Left lung (tissue), 10 donors: ENCODE measurements around the gene MAGEA3. TPM values are rescaled to one million over a fixed set of nuclear protein-coding genes. Genes with fewer than 3 reads are reported as not detected.

Experiments
- ATAC-seq: fragments of 200-7000 bp; cut with Tn5 transposase; one replicate; pipeline ENCODE4 v1.9.1; 2020; ENCODE audit warnings: moderate library complexity
- DNase-seq, 4 donors: peaks; one replicate each; pipeline ENCODE4 v3.0.0-alpha.2; 2013 to 2020
- H3K27ac ChIP-seq, 2 donors: fragments of 200-600 bp; sonication (generic) in 1 of 2; one replicate each; pipeline versions ENCODE4 v1.5.0 to v1.8.0; 2020 to 2021
- H3K27me3 ChIP-seq, 2 donors: fragments of 200-600 bp; sonication (generic) in 1 of 2; one replicate each; pipeline versions ENCODE4 v1.5.0 to v1.8.0; 2020 to 2021
- H3K36me3 ChIP-seq, 2 donors: fragments of 200-600 bp; sonication (generic) in 1 of 2; one replicate each; pipeline versions ENCODE4 v1.5.0 to v1.8.0; 2020 to 2021
- H3K4me1 ChIP-seq, 2 donors: fragments of 200-600 bp; one replicate each; pipeline ENCODE4 v1.8.0; 2021
- H3K4me3 ChIP-seq, 2 donors: fragments of 200-600 bp; sonication (generic) in 1 of 2; one replicate each; pipeline versions ENCODE4 v1.5.0 to v1.8.0; 2020 to 2021; ENCODE audit warnings: mild to moderate bottlenecking in 1 of 2
- H3K9me3 ChIP-seq, 2 donors: fragments of 200-600 bp; sonication (generic) in 1 of 2; one replicate each; pipeline versions ENCODE4 v1.5.0 to v1.8.0; 2020 to 2021
- CTCF ChIP-seq, 2 donors: fragments of 200-600 bp; sonication (generic) in 1 of 2; IDR thresholded peaks; one replicate each; pipeline versions ENCODE4 v1.5.0 to v1.8.0; 2021; ENCODE audit warnings: antibody characterized with exemption in 2 of 2
- intact Hi-C, 2 donors: fragments of 100-400 bp; cut with DNase I; formaldehyde crosslinking; loops; one replicate each; pipeline versions ENCODE4 v1.11.2 to v1.14.2; 2022
- polyA plus RNA-seq, 6 donors: library from polyadenylated mRNA; unstranded; fragments of 120-200 nt; gene quantifications; one replicate each; pipeline ENCODE4 v1.2.1, GENCODE V29; 2013; ENCODE audit not compliant: insufficient read length in 6 of 6
- total RNA-seq, 2 donors: library from RNA; stranded (reverse); fragmentation: NEBNext Ultra II Directional; extraction: Animal tissue kit (Norgen Biotek cat#: 25700); gene quantifications; one replicate each; pipeline ENCODE4 v1.2.1, GENCODE V29; 2021
- donor health status: DM: no; HTN: yes; CAD: no.
- donor health status: DM: no; HTN: no; CAD: no.

The MAGEA3 gene
- total and polyA plus RNA-seq, 8 donors, result not detected

- H3K27me3 ChIP-seq, result no peaks in the 10 kb centered on the region
- H3K36me3 ChIP-seq, result no peaks in the 10 kb centered on the region
- H3K9me3 ChIP-seq, result no peaks in the 10 kb centered on the region
- H3K27ac ChIP-seq, result no peak overlapping the region
- ATAC-seq, result no peak
- TF ChIP-seq CTCF (IDR thresholded peaks at IDR 0.05), result no peak
- H3K4me1 ChIP-seq, result no peaks in the 10 kb centered on the region
- DNase-seq, result no peak
- H3K4me3 ChIP-seq, result no peak overlapping the region
- intact Hi-C loops, result no loop called here
Observed at GRCh38 chrX:152738560-152738959, 40.0 kb downstream of the MAGEA3 start.

Other genes with a start within 250 kb of the MAGEA3 start
- gene GABRA3, start 247.5 kb upstream of the MAGEA3 start, total RNA-seq, result not detected
- under 1 TPM; 0.27 to 1.00 (median 0.51) TPM for gene GABRA3, start 247.5 kb upstream of the MAGEA3 start, polyA plus RNA-seq
- gene GABRQ, start 60.9 kb upstream of the MAGEA3 start, total RNA-seq, result not detected
- gene GABRQ, start 60.9 kb upstream of the MAGEA3 start, polyA plus RNA-seq, result 1 to 10 TPM in 1 of 6 donors, under 1 TPM in 5; 0.63 to 1.1 (median 0.88) TPM
- gene CSAG2, start 10.5 kb downstream of the MAGEA3 start, total RNA-seq, result not detected
- not detected for gene CSAG2, start 10.5 kb downstream of the MAGEA3 start, polyA plus RNA-seq
- gene MAGEA2B, start 15.8 kb downstream of the MAGEA3 start, total RNA-seq, result not detected
- not detected for gene MAGEA2B, start 15.8 kb downstream of the MAGEA3 start, polyA plus RNA-seq
- gene CSAG1, start 34.9 kb downstream of the MAGEA3 start, total RNA-seq, result not detected
- gene CSAG1, start 34.9 kb downstream of the MAGEA3 start, polyA plus RNA-seq, result not detected
- gene MAGEA12, start 35.0 kb downstream of the MAGEA3 start, total RNA-seq, result not detected
- not detected for gene MAGEA12, start 35.0 kb downstream of the MAGEA3 start, polyA plus RNA-seq
- not detected for gene MAGEA2, start 55.0 kb downstream of the MAGEA3 start, total RNA-seq
- not detected for gene MAGEA2, start 55.0 kb downstream of the MAGEA3 start, polyA plus RNA-seq
- not detected for gene CSAG3, start 60.4 kb downstream of the MAGEA3 start, total RNA-seq
- gene CSAG3, start 60.4 kb downstream of the MAGEA3 start, polyA plus RNA-seq, result not detected
- gene MAGEA6, start 70.9 kb downstream of the MAGEA3 start, total RNA-seq, result not detected
- not detected for gene MAGEA6, start 70.9 kb downstream of the MAGEA3 start, polyA plus RNA-seq
- 10 to 100 TPM; 33.5 to 37.2 TPM for gene CETN2, start 132.0 kb downstream of the MAGEA3 start, total RNA-seq
- gene CETN2, start 132.0 kb downstream of the MAGEA3 start, polyA plus RNA-seq, result 10 to 100 TPM; 69.9 to 94.4 (median 84.1) TPM
- 10 to 100 TPM; 21.1 to 42.5 TPM for gene NSDHL, start 132.3 kb downstream of the MAGEA3 start, total RNA-seq
- 10 to 100 TPM; 15.0 to 22.0 (median 17.8) TPM for gene NSDHL, start 132.3 kb downstream of the MAGEA3 start, polyA plus RNA-seq
- gene ZNF185, start 199.3 kb downstream of the MAGEA3 start, total RNA-seq, result 10 to 100 TPM; 11.5 to 22.0 TPM
- gene ZNF185, start 199.3 kb downstream of the MAGEA3 start, polyA plus RNA-seq, result 10 to 100 TPM; 16.1 to 26.2 (median 20.0) TPM